ENCODE data around the gene PHACTR1. TPM values are rescaled to one million over a fixed set of nuclear protein-coding genes. Genes with fewer than 3 reads are reported as not detected.

PHACTR1 gene
- total and polyA plus RNA-seq, 2 of the 4 experiments (the other 2 are of a cell fraction): not detected

DNA sequence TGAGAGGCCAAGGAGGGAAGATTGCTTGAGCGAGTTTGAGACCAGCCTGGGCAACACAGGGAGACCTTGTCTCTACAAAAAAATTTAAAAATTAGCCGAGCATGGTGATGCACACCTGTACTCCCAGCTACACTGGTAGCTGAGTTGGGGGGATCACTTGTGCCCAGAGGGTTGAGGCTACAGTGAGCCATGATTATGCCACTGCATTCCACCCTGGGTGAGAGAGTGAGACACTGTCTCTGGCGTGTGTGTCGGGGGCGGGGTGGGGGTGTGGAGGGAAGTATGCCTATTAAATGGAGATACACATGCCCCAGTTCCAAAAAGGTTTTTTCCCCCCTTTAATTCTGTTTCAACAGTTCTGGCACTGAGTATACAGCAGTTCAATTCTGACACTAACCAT lies 388.6 kb downstream of the PHACTR1 start:
- Histone ChIP-seq H3K23ac (ENCODE audit: low read depth, low read length) (no peak overlapping the region), H4K5ac (ENCODE audit: low read depth, low read length) (no peak overlapping the region), H3K9me3 (ENCODE audit: control insufficient read depth, insufficient read depth, low read length) (no peaks in the 10 kb centered on the region), H3K27me3 (ENCODE audit: control insufficient read depth, insufficient read depth, low read length) (no peaks in the 10 kb centered on the region), H3K4me2 (ENCODE audit: low read depth, low read length) (no peak overlapping the region), H4K8ac (ENCODE audit: low read depth in 2 of 2, low read length in 2 of 2) (no peak overlapping the region), H2AFZ (replicated peaks; ENCODE audit: low read length, poor library complexity) (no peak overlapping the region), H3K4ac (ENCODE audit: low read depth, low read length) (no peak overlapping the region), H2AK5ac (ENCODE audit: low read depth, low read length) (no peak overlapping the region), H3K9ac (ENCODE audit: low read depth, low read length) (no peak overlapping the region), H4K91ac (ENCODE audit: insufficient read depth, low read depth, low read length) (no peak overlapping the region), H2BK15ac (ENCODE audit: low read depth, low read length) (no peak overlapping the region), H2BK120ac (ENCODE audit: low read depth, low read length) (no peak overlapping the region), H4K20me1 (ENCODE audit: insufficient read depth, low read length) (no peaks in the 10 kb centered on the region), H3K18ac (ENCODE audit: low read depth, low read length) (no peak overlapping the region), H3K56ac (ENCODE audit: extremely low read depth, insufficient read depth, low read length) (no peak overlapping the region), H2AK9ac (replicated peaks; ENCODE audit: low read depth, low read length, poor library complexity) (no peak overlapping the region), H2BK5ac (ENCODE audit: low read depth, low read length, poor library complexity, severe bottlenecking) (no peak overlapping the region), H3K36me3 (ENCODE audit: control insufficient read depth, insufficient read depth, low read length) (no peaks in the 10 kb centered on the region), H3K9me1 (ENCODE audit: insufficient read depth, low read length) (no peaks in the 10 kb centered on the region), H3K27ac (ENCODE audit: insufficient read depth, low read length) (no peak overlapping the region), H3K79me1 (ENCODE audit: low read depth in 1 of 2, low read length in 2 of 2) (no peaks in the 10 kb centered on the region), H3K4me1 (ENCODE audit: control insufficient read depth, insufficient read depth, low read length) (no peaks in the 10 kb centered on the region), H3K14ac (replicated peaks; ENCODE audit: low read depth, low read length) (no peak overlapping the region), H2BK20ac (ENCODE audit: low read depth, low read length) (no peak overlapping the region), H3K4me3 (ENCODE audit: insufficient read depth, low read depth, low read length) (no peak overlapping the region)
- ATAC-seq (ENCODE audit: low read depth): no peak
- dilution Hi-C loops (cut with HindIII; ENCODE audit: low sequenced_read_pairs, unreplicated experiment) (no loop called here), in situ Hi-C loops (cut with MboI; ENCODE audit: low sequenced_read_pairs) (no loop called here), intact Hi-C loops (cut with micrococcal nuclease) (no loop called here)
- no peak for DNase-seq
- TF ChIP-seq, protein P1, sequence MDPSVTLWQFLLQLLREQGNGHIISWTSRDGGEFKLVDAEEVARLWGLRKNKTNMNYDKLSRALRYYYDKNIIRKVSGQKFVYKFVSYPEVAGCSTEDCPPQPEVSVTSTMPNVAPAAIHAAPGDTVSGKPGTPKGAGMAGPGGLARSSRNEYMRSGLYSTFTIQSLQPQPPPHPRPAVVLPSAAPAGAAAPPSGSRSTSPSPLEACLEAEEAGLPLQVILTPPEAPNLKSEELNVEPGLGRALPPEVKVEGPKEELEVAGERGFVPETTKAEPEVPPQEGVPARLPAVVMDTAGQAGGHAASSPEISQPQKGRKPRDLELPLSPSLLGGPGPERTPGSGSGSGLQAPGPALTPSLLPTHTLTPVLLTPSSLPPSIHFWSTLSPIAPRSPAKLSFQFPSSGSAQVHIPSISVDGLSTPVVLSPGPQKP (IDR thresholded peaks at IDR 0.05; ENCODE audit: borderline replicate concordance, low read depth, low read length): no peak
- TF ChIP-seq SMC3 (IDR thresholded peaks at IDR 0.05; ENCODE audit: low read depth, low read length): no peak
- no peak for TF ChIP-seq RCOR1 (IDR thresholded peaks at IDR 0.05; ENCODE audit: insufficient replicate concordance, low read length)
- TF ChIP-seq BHLHE40 (IDR thresholded peaks at IDR 0.05; ENCODE audit: low read depth, low read length): no peak
- TF ChIP-seq CEBPB (IDR thresholded peaks at IDR 0.05; ENCODE audit: low read depth, low read length): no peak
- no peak for TF ChIP-seq FOS (IDR thresholded peaks at IDR 0.05; ENCODE audit: low read depth, low read length)
- no peak for TF ChIP-seq POLR2A (IDR thresholded peaks at IDR 0.05; ENCODE audit: low read depth, low read length)
- no peak for TF ChIP-seq RAD21 (IDR thresholded peaks at IDR 0.05; ENCODE audit: low read length)
- POLR2A ChIA-PET (ENCODE audit: unreplicated experiment): no interaction called here
- no TSS peak for BruUV-seq (replicated peaks)
- WGBS, 2 experiments (ENCODE audit: extremely low coverage in 2 of 2, insufficient read length in 1 of 2): no CpG with 5 or more reads among the region's 5 CpGs
- CTCF ChIA-PET: no interaction called here
